Colonic mucosa (tissue), 4 donors: ENCODE measurements around the gene CDH15. TPM values are rescaled to one million over a fixed set of nuclear protein-coding genes. Genes with fewer than 3 reads are reported as not detected.

ENCODE experiments used
- DNase-seq: peaks from one replicate; pipeline ENCODE4 v3.0.0-alpha.2; 2020
- H3K27ac ChIP-seq: fragments of 200-600 bp; one replicate; pipeline ENCODE4 v1.8.0; 2021
- H3K27me3 ChIP-seq: fragments of 200-600 bp; one replicate; pipeline ENCODE4 v1.8.0; 2021
- H3K36me3 ChIP-seq: fragments of 200-600 bp; one replicate; pipeline ENCODE4 v1.8.0; 2021
- H3K4me1 ChIP-seq: fragments of 200-600 bp; one replicate; pipeline ENCODE4 v1.8.0; 2021; ENCODE audit warnings: mild to moderate bottlenecking
- H3K4me3 ChIP-seq: fragments of 200-600 bp; one replicate; pipeline ENCODE4 v1.8.0; 2021
- H3K9ac ChIP-seq, 2 donors: one replicate each; pipeline ENCODE4 v1.7.0; 2013; ENCODE audit warnings: control low read depth in 2 of 2, low read depth in 2 of 2, low read length in 2 of 2
- H3K9me3 ChIP-seq: fragments of 200-600 bp; one replicate; pipeline ENCODE4 v1.8.0; 2021
- CTCF ChIP-seq: fragments of 200-600 bp; IDR thresholded peaks from one replicate; pipeline ENCODE4 v1.8.0; 2022; ENCODE audit warnings: antibody characterized with exemption, mild to moderate bottlenecking
- intact Hi-C: fragments of 100-400 bp; cut with DNase I; formaldehyde crosslinking; loops from one replicate; pipeline ENCODE4 v1.14.1; 2022
- total RNA-seq, 2 donors: library from RNA; stranded (reverse); fragmentation: NEBNext Ultra II Directional in 1 of 2; extraction: Animal tissue kit (Norgen Biotek cat#: 25700) in 1 of 2; gene quantifications; one replicate each; pipeline ENCODE4 v1.2.1, GENCODE V29; 2021
- donor health status: healthy.
- donor health status: DM: no; HTN: no; CAD: no.
- donor health status: DM: no; HTN: no; CAD: no.

The CDH15 gene
- total RNA-seq, 2 donors from 2014 or later: not detected

GRCh38 chr16:89202422-89203215 is 31.1 kb downstream of the CDH15 start:
- H3K27ac ChIP-seq: no peak overlapping the region
- no peak for TF ChIP-seq CTCF
- intact Hi-C loops: no loop called here
- H3K27me3 ChIP-seq: peaks cover 45% of the 10 kb centered on the region
- H3K4me1 ChIP-seq: no peaks in the 10 kb centered on the region
- DNase-seq: no peak
- H3K36me3 ChIP-seq: no peaks in the 10 kb centered on the region
- H3K9me3 ChIP-seq: no peaks in the 10 kb centered on the region
- H3K9ac ChIP-seq: no peak overlapping the region
- H3K4me3 ChIP-seq: no peak overlapping the region

DNA sequence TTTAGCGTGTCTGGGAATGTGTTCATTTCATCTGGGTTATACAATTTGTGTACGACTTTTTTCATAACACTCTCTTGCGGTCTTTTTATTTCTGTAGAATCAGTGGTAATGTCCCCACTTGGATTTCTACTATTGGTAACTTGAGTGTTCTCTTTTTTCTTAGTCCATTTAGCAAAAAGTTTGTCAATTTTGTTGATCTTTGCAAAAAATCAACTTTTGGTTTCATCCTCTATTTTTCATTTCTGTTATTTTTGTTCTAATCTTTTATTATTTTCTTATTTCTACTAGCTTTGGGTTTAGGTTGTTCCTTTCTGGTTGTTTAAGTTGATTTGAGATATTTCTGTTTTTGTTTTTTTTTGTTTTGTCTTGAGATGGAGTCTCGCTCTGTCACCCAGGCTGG is 36.4 kb downstream of the CDH15 start:
- no peak for TF ChIP-seq CTCF
- intact Hi-C loops: no loop called here
- DNase-seq: no peak
- Histone ChIP-seq H3K36me3 (no peaks in the 10 kb centered on the region), H3K9me3 (no peaks in the 10 kb centered on the region), H3K27me3 (peaks cover under 1% of the 10 kb centered on the region), H3K4me1 (no peaks in the 10 kb centered on the region), H3K4me3 (no peak overlapping the region), H3K27ac (no peak overlapping the region), H3K9ac (no peak overlapping the region)

- Histone ChIP-seq H3K27me3 (no peaks in the 10 kb centered on the region), H3K9ac (no peak overlapping the region), H3K27ac (no peak overlapping the region), H3K36me3 (no peaks in the 10 kb centered on the region), H3K4me1 (no peaks in the 10 kb centered on the region), H3K9me3 (no peaks in the 10 kb centered on the region), H3K4me3 (no peak overlapping the region)
- no peak for DNase-seq
- no peak for TF ChIP-seq CTCF
- intact Hi-C loops: loop anchor here (10.0 kb wide), 1 partner anchor 355 kb away; the partner anchor contains the start of genes GALNS and TRAPPC2L
Measured at GRCh38 chr16:89209522-89210044, 38.0 kb downstream of the CDH15 start.

- no peak overlapping the region for H3K9ac ChIP-seq
- H3K27ac ChIP-seq: no peak overlapping the region
- no peaks in the 10 kb centered on the region for H3K4me1 ChIP-seq
- no peak for TF ChIP-seq CTCF
- no peaks in the 10 kb centered on the region for H3K9me3 ChIP-seq
- DNase-seq: no peak
- H3K4me3 ChIP-seq: no peak overlapping the region
- no peaks in the 10 kb centered on the region for H3K27me3 ChIP-seq
- intact Hi-C loops: loop anchor here (10.0 kb wide), 1 partner anchor 356 kb away; the partner anchor contains the start of genes GALNS and TRAPPC2L
- H3K36me3 ChIP-seq: no peaks in the 10 kb centered on the region
Measured at GRCh38 chr16:89210165-89210903, 38.8 kb downstream of the CDH15 start.

DNA sequence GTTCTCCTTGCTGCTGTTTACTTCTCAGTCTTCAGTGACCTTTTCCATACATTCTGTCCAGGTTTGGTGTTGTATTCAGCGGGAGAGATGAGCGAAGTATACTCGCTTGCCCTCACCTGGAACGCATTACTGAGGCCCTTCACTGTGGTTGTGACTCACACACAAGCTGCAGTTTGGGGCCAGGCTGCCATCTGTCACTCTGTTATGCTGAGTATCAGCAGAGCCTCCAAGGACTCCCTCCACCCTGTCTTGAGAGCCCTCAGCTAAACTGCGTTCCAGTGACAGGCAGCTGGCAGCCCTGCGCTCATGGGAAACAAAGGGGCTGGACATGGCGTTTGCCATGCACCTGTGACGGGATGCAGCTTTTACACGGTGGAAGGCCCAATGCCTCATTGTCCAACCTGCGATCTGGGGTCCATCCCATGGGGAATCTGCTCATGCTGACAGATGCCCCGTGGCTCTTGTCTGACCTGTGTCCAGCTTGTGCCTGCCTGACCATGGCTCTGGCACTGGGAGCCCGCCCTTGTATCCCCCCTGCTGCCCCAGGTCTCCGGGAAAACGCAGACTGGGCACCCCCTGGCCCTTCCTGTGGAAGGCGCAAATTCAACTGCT is 39.5 kb downstream of the CDH15 start:
- Histone ChIP-seq H3K27ac (no peak overlapping the region), H3K27me3 (no peaks in the 10 kb centered on the region), H3K4me3 (no peak overlapping the region), H3K9me3 (no peaks in the 10 kb centered on the region), H3K4me1 (no peaks in the 10 kb centered on the region), H3K36me3 (no peaks in the 10 kb centered on the region), H3K9ac (no peak overlapping the region)
- no peak for TF ChIP-seq CTCF
- DNase-seq: no peak
- intact Hi-C loops: loop anchor here (10.0 kb wide), 1 partner anchor 356 kb away; the partner anchor contains the start of genes GALNS and TRAPPC2L
